HG03342 (cell line): ENCODE results near the gene CD79B.
"Not testable (repeated sequence)": the region's sequence is repeated elsewhere in the genome, so short reads cannot be mapped to it uniquely, and the experiment has no call there.

ENCODE experiments used
- ATAC-seq: cut with Tn5 transposase; IDR thresholded peaks from one replicate; pipeline ENCODE4 v1.9.1; 2021; ENCODE audit warnings: mild to moderate bottlenecking, moderate library complexity; ENCODE audit not compliant: unreplicated experiment

Gene CD79B

GRCh38 chr17:63934183-63935112 is 2.3 kb upstream of the CD79B start:
- ATAC-seq, result no peak

DNA sequence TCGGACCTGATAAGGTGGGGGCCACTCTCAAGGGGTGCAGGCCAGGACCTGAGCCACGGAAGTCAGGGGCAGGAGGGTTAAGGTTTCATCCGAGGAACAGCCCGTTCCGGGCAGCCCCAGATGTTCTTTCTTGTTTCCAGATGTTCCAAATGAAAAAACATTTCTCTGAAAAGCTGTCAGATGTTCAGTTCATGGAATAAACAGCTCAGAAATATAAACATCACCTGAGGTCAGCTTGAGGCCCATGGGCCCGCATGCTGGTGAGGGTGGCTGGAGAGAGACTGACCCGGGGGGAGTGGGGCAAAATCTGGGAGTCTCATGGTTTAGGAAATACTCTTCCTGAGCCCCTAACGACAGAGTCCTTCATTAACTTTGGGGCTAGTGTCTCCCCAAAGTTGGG is 1.5 kb upstream of the CD79B start:
- ATAC-seq, result no peak

GRCh38 chr17:63932721-63933120 is 590 bp upstream of the CD79B start:
- ATAC-seq, result peak; percentile 6

DNA sequence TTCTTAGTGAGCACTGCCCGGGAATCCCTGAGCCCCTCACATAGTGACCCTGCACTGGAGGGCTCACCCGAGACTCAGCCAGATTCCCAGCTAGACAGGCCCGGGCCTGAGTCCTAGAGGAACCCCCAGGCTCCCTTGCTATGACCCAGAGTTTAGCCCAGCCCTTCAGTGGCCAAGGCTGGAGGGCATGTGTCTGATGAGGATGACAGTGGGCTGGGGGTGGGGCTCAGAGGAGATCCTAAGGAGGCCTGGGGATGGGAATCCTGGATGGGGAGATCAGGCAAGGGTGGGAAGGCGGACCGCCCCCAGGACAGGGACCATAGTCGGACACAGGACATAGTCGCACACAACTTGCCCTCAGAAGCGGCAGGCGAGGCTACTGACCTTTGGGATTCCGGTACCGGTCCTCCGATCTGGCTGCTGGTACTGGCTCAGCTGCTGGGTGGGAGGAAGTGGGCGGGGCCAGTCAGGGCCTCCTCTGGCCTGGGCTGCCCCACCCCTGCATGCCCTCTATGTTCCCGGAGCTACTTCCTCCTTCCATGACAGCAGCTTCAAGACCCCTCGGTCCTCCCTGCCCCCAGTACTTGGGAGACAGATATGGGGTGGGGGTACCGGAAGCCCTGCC is 1.1 kb downstream of the CD79B start:
- peak; percentile 41 for ATAC-seq

GRCh38 chr17:63929860-63930766 is 2.0 kb downstream of the CD79B start:
- no peak for ATAC-seq

- no peak for ATAC-seq
Measured at GRCh38 chr17:63928966-63929695, 3.0 kb downstream of the CD79B start.

GRCh38 chr17:63928172-63928666 is 3.9 kb downstream of the CD79B start:
- no peak for ATAC-seq

DNA sequence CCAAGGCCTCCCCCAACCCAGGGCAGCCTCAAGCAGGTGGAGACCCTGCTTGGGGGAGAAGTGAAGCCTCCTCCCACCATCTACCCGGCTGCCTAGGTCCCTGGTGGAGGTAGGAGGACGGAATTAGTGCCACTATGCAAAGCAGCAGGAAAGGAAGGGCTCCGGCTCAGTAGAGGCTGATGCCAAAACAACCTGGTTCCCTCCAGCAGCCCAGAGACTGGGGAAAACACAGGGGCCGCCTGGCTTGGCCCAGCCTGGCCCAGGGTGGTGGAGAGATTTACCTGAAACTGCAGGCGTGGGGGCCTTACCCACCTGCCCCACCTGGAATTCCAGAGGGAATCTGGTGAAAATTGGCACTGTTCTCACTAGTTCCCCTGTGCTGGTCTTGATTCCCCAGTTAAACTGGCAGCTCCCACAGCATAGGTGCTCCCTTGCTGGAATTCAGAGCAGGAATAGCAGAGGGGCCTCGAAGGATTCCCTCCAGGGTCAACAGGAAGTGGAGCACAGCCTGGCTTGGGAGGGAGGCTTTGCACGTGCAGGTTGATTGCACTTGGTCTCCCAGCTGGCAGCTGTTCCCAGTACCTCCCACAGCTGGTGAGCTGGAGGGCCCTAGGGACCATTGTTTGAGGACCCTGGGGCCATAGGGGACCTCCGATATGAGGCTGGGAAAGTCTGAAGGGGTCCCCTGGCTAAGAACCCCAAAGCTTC is 4.5 kb downstream of the CD79B start:
- no peak for ATAC-seq

- ATAC-seq, result no peak
Measured at GRCh38 chr17:63926164-63926563, 6.0 kb downstream of the CD79B start.

GRCh38 chr17:63925615-63926014 is 6.5 kb downstream of the CD79B start:
- ATAC-seq, result no peak

- ATAC-seq, result peak; percentile 57
Measured at GRCh38 chr17:63922402-63922801, 9.7 kb downstream of the CD79B start.

DNA sequence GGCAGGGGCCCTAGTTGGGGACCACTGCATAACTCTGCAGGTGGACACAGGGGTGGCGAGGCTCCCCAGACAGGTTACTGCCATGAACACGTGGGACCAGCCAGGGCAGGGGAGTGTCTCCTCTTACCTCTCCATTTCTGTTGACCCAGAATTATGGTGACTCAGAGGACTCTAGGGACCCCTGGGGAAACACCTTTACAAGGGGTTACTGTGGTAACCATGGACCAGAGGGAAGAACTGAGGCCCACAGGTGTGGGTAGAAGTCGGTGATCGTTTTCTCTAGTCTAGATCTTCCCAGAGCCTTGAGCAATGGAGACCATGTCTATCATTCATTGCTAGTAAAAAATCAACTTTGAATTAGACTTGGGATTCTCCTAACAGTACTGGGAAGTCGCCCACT is 11.4 kb downstream of the CD79B start:
- not testable (repeated sequence) for ATAC-seq

DNA sequence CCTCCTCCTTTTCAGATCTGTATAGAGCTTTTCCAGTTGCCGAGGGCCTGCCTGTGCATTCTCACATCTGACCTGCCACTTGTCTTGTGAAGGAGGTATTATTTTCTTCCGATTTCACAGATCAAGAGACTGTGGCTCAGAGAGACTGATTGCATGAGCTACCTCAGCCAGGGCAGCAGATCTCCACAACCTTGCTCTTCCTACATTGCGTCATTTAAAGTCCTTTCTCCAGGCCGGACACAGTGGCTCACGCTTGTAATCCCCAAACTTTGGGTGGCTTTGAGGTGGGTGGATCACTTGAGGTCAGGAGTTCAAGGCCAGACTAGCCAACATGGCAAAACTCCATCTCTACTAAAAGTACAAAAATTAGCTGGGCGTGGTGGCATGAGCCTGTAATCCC is 12.1 kb downstream of the CD79B start:
- not testable (repeated sequence) for ATAC-seq

GRCh38 chr17:63919311-63919723 is 12.8 kb downstream of the CD79B start:
- ATAC-seq, result peak; percentile 47

- not testable (repeated sequence) for ATAC-seq
Measured at GRCh38 chr17:63918789-63919305, 13.3 kb downstream of the CD79B start, which contains the start of gene GH1. Gene GH1 (minus strand): TSS chr17:63918839. CDS start chr17:63918776, 63 bp downstream.

DNA sequence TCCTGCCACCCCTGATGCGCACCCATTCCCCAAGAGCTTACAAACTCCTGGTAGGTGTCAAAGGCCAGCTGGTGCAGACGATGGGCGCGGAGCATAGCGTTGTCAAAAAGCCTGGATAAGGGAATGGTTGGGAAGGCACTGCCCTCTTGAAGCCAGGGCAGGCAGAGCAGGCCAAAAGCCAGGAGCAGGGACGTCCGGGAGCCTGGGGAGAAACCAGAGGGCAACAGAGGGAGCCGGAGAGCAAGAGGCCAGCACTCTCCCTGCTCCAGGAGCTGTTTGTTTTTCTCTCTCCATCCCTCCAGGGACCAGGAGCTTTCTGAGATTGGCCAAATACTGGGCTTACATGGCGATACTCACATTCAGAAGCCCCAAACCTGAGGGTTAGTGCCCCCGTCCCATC is 13.8 kb downstream of the CD79B start:
- ATAC-seq, result no peak

DNA sequence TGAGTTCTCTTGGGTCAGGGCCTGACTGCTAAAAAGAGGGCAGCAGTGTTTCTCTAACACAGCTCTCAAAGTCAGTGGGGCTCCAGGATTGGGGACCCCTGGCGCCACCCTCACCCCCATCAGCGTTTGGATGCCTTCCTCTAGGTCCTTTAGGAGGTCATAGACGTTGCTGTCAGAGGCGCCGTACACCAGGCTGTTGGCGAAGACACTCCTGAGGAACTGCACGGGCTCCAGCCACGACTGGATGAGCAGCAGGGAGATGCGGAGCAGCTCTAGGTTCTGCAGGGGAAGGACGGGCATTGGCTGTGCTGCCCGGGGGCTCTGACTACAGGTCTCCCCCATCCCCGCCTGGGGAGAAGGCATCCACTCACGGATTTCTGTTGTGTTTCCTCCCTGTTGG is 14.5 kb downstream of the CD79B start:
- ATAC-seq, result no peak

DNA sequence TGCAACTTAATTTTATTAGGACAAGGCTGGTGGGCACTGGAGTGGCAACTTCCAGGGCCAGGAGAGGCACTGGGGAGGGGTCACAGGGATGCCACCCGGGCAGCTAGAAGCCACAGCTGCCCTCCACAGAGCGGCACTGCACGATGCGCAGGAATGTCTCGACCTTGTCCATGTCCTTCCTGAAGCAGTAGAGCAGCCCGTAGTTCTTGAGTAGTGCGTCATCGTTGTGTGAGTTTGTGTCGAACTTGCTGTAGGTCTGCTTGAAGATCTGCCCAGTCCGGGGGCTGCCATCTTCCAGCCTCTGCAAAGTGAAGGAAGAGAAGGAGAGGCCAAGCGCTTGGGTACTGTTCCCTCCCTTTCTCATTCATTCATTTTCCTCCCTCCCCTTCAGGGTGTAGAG is 14.9 kb downstream of the CD79B start:
- ATAC-seq, result not testable (repeated sequence)

DNA sequence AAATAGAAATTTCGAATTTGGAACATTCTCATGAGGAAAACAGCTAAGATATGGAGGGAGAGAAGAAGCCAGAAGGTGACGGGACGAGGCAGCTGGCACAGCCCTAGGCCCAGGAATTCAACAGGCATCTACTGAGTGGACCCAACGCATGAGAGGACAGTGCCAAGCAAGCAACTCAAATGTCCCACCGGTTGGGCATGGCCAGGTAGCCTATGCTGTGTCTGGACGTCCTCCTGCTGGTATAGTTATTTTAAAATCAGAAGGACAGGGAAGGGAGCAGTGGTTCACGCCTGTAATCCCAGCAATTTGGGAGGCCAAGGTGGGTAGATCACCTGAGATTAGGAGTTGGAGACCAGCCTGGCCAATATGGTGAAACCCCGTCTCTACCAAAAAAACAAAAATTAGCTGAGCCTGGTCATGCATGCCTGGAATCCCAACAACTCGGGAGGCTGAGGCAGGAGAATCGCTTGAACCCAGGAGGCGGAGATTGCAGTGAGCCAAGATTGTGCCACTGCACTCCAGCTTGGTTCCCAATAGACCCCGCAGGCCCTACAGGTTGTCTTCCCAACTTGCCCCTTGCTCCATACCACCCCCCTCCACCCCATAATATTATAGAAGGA is 15.5 kb downstream of the CD79B start:
- ATAC-seq, result no peak
